PC-9 (cell line): Measurements from ENCODE around the gene TRIM21. TPM values are rescaled to one million over a fixed set of nuclear protein-coding genes. Genes with fewer than 3 reads are reported as not detected.
"Not testable (repeated sequence)": the region's sequence is repeated elsewhere in the genome, so short reads cannot be mapped to it uniquely, and the experiment has no call there.

Experiments
- BruUV-seq: library from RNA; stranded (reverse); fragments of 400-500 nt; replicated peaks from 2 replicates; lab custom pipeline; 2021; lab: Mats Ljungman, UMichigan
- CTCF ChIA-PET: fragments of 300-600 bp; sonication (Branson Sonifier 250); formaldehyde crosslinking; loops from one replicate; lab custom pipeline; 2022; ENCODE audit warnings: antibody characterized with exemption; lab: Charles Lee
- POLR2A ChIA-PET: fragments of 300-600 bp; sonication (Branson Sonifier 250); formaldehyde crosslinking; loops from one replicate; lab custom pipeline; 2022; ENCODE audit warnings: antibody characterized with exemption; ENCODE audit not compliant: unreplicated experiment; lab: Charles Lee
- DNase-seq, 2 experiments: peaks; one replicate each; pipeline versions ENCODE4 v3.0.0 to v3.0.0-alpha.2; 2015 to 2022; ENCODE audit warnings: mixed read lengths in 1 of 2
- H2AFZ ChIP-seq: fragments of 200-600 bp; sonication (generic); 2 replicates; pipeline ENCODE4 v1.8.1; 2017; ENCODE audit warnings: antibody characterized with exemption
- H3F3A ChIP-seq: fragments of 200-600 bp; sonication (generic); 2 replicates; pipeline ENCODE4 v1.8.1; 2017; ENCODE audit warnings: antibody characterized with exemption, mild to moderate bottlenecking, low read depth; ENCODE audit not compliant: insufficient read depth
- H3K27ac ChIP-seq: fragments of 200-600 bp; sonication (generic); 2 replicates; pipeline ENCODE4 v1.6.1; 2016; ENCODE audit warnings: mixed run types
- H3K27me3 ChIP-seq: fragments of 200-600 bp; sonication (generic); 2 replicates; pipeline ENCODE4 v1.6.1; 2016; ENCODE audit warnings: low read depth, mixed run types; ENCODE audit not compliant: insufficient read depth
- H3K36me3 ChIP-seq: fragments of 200-600 bp; sonication (generic); 2 replicates; pipeline ENCODE4 v1.6.1; 2016; ENCODE audit warnings: low read depth, mixed run types
- H3K4me1 ChIP-seq: fragments of 200-600 bp; sonication (generic); replicated peaks from 2 replicates; pipeline ENCODE4 v1.6.1; 2016; ENCODE audit warnings: mixed run types; ENCODE audit not compliant: insufficient read depth
- H3K4me2 ChIP-seq: fragments of 200-600 bp; sonication (generic); 2 replicates; pipeline ENCODE4 v1.6.1; 2017; ENCODE audit warnings: mixed run types
- H3K4me3 ChIP-seq: fragments of 200-600 bp; sonication (generic); 2 replicates; pipeline ENCODE4 v1.6.1; 2016; ENCODE audit warnings: mixed run types
- H3K79me2 ChIP-seq: fragments of 200-600 bp; sonication (generic); 2 replicates; pipeline ENCODE4 v1.6.1; 2017; ENCODE audit warnings: low read depth, mixed run types
- H3K9me2 ChIP-seq: fragments of 200-600 bp; sonication (generic); 2 replicates; pipeline ENCODE4 v1.8.1; 2017; ENCODE audit warnings: mild to moderate bottlenecking; ENCODE audit not compliant: insufficient read depth
- H3K9me3 ChIP-seq: fragments of 200-600 bp; sonication (generic); 2 replicates; pipeline ENCODE4 v1.8.1; 2016; ENCODE audit warnings: low read depth; ENCODE audit not compliant: insufficient read depth
- H4K20me1 ChIP-seq: fragments of 200-600 bp; sonication (generic); 2 replicates; pipeline ENCODE4 v1.8.1; 2017; ENCODE audit not compliant: insufficient read depth
- EZH2 ChIP-seq: fragments of 200-600 bp; sonication (generic); IDR thresholded peaks from 2 replicates; pipeline ENCODE4 v1.8.0; 2017; ENCODE audit warnings: antibody characterized with exemption, low read depth
- intact Hi-C: fragments of 100-400 bp; cut with micrococcal nuclease; formaldehyde crosslinking; loops from one replicate; pipeline ENCODE4 v1.10.0; 2022; ENCODE audit not compliant: unreplicated experiment
- total RNA-seq: library from RNA; stranded (reverse); gene quantifications from 2 replicates; pipeline ENCODE4 v1.2.3, GENCODE V29; 2021
- TF ChIP-seq, protein P1 (sequence below): fragments of 200-600 bp; sonication (generic); conservative IDR thresholded peaks from 2 replicates; pipeline ENCODE4 v1.6.1; 2017; ENCODE audit warnings: mixed run types, antibody characterized with exemption, mild to moderate bottlenecking, moderate library complexity

TRIM21 gene
- total RNA-seq, 1 experiment from 2014 or later: 6.5 TPM

DNA sequence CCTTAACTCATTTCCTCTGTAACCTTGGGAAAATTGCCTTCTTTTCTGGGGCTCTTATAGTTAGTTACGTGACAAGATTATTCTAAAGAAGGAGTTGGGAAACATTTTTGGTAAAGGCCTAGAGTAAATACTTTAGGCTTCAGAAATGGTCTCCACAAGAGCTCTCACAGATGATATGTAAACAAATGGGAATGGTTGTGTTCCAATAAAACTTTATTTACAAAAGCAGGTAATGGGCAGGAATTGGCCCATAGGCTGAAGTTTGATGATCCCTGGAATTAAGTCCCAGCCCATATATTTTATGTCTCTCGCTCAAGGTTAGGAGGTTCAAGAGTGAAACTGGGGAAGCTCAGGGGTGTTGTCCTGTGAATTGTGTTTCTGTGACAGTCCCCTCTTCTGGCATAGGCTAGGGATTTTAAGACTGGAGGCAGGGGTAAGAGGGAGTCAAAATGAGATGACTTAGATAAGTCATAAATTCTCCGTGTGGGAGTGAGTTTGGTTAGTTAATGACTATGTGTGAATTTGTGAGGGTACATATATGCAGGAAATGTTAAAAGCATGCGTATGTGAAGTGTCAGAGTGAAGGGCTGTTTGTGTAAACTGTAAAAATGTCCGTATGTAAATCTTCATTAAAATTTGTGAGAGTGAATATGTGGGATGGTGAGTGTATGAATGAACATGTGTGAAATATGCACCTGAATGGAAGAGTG lies 17.9 kb downstream of the TRIM21 start:
- Histone ChIP-seq H3K79me2 (no peaks in the 10 kb centered on the region), H3F3A (no peaks in the 10 kb centered on the region), H3K9me2 (no peaks in the 10 kb centered on the region), H3K4me2 (no peak overlapping the region), H3K36me3 (no peaks in the 10 kb centered on the region), H4K20me1 (no peaks in the 10 kb centered on the region), H3K4me1 (no peaks in the 10 kb centered on the region), H3K9me3 (no peaks in the 10 kb centered on the region), H3K27ac (no peak overlapping the region), H3K27me3 (peaks cover 28% of the 10 kb centered on the region), H2AFZ (no peak overlapping the region), H3K4me3 (no peak overlapping the region)
- DNase-seq: no peak
- CTCF ChIA-PET: no interaction called here
- POLR2A ChIA-PET: no interaction called here
- intact Hi-C loops: no loop called here
- no TSS peak for BruUV-seq
- TF ChIP-seq, protein P1, sequence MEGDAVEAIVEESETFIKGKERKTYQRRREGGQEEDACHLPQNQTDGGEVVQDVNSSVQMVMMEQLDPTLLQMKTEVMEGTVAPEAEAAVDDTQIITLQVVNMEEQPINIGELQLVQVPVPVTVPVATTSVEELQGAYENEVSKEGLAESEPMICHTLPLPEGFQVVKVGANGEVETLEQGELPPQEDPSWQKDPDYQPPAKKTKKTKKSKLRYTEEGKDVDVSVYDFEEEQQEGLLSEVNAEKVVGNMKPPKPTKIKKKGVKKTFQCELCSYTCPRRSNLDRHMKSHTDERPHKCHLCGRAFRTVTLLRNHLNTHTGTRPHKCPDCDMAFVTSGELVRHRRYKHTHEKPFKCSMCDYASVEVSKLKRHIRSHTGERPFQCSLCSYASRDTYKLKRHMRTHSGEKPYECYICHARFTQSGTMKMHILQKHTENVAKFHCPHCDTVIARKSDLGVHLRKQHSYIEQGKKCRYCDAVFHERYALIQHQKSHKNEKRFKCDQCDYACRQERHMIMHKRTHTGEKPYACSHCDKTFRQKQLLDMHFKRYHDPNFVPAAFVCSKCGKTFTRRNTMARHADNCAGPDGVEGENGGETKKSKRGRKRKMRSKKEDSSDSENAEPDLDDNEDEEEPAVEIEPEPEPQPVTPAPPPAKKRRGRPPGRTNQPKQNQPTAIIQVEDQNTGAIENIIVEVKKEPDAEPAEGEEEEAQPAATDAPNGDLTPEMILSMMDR: no peak
- no peak for TF ChIP-seq EZH2

DNA sequence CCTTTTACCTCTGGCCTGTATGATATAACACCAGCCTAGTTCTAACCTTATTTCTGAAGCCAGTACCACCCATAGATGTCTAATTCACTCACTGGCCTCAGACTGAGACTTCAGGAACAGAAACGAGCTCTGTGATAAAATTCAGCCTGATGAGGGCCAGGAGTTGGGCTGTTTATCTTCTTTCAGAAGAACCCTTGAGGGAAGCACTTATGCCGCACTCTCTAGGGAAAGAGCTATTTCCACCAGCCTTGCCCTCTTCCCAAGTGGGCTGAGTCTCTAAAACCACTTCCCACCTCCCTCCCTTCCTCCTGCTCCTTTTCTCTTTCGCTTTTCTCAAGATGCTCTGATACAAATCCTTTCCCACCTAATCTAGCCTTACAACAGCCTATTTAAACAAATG lies 23.3 kb downstream of the TRIM21 start:
- 0 out of 2 replicates have a peak, but pooled peaks cover 4% of the 10 kb centered on the region for H3K27me3 ChIP-seq
- no peaks in the 10 kb centered on the region for H3F3A ChIP-seq
- CTCF ChIA-PET: no interaction called here
- H3K4me1 ChIP-seq: no peaks in the 10 kb centered on the region
- no peak for TF ChIP-seq EZH2
- TF ChIP-seq, protein P1: no peak
- POLR2A ChIA-PET: no interaction called here
- DNase-seq: no peak
- no peaks in the 10 kb centered on the region for H4K20me1 ChIP-seq
- H3K27ac ChIP-seq: no peak overlapping the region
- no peak overlapping the region for H2AFZ ChIP-seq
- no peak overlapping the region for H3K4me2 ChIP-seq
- no TSS peak for BruUV-seq
- intact Hi-C loops: no loop called here
- H3K9me2 ChIP-seq: no peaks in the 10 kb centered on the region
- no peaks in the 10 kb centered on the region for H3K9me3 ChIP-seq
- no peaks in the 10 kb centered on the region for H3K36me3 ChIP-seq
- no peak overlapping the region for H3K4me3 ChIP-seq
- no peaks in the 10 kb centered on the region for H3K79me2 ChIP-seq

DNA sequence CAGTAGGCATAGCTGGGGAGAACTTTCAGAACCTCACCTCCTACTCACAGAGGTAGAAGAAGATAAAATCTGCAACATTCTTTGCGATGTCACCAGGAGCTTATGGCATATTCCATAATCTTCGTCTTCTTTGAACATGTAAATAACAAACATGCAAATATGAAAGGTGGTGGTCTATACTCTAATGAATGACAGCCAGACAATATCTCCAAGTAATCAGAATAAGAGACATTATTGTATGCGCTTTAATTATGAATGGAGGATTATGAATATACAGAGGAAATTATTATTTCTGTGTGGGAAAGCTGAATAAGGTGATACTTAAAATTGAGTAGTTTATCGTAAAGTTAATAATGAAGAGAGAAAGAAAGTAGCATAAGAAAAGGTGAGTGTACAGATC lies 25.2 kb downstream of the TRIM21 start, which contains the start of gene OR52B4:
Gene OR52B4 (minus strand): TSS at position 101 of the 400 bp plus-strand sequence. CDS start 91 bp downstream, at position 10.
- no peaks in the 10 kb centered on the region for H3K9me3 ChIP-seq
- no peak within 1 kb of the TSS for H2AFZ ChIP-seq
- no peak for DNase-seq
- no peaks in the 10 kb centered on the region for H3F3A ChIP-seq
- no peaks in the 10 kb centered on the region for H3K36me3 ChIP-seq
- H3K4me1 ChIP-seq: no peaks in the 10 kb centered on the region
- H3K4me2 ChIP-seq: no peak within 1 kb of the TSS
- H3K9me2 ChIP-seq: no peaks in the 10 kb centered on the region
- intact Hi-C loops: no loop called here
- no TSS peak for BruUV-seq
- no peaks in the 10 kb centered on the region for H3K79me2 ChIP-seq
- TF ChIP-seq EZH2: no peak
- TF ChIP-seq, protein P1: no peak
- no peaks in the 10 kb centered on the region for H3K27me3 ChIP-seq
- CTCF ChIA-PET: no interaction called here
- POLR2A ChIA-PET: no interaction called here
- no peak within 1 kb of the TSS for H3K4me3 ChIP-seq
- H4K20me1 ChIP-seq: no peaks in the 10 kb centered on the region
- H3K27ac ChIP-seq: no peak within 1 kb of the TSS

DNA sequence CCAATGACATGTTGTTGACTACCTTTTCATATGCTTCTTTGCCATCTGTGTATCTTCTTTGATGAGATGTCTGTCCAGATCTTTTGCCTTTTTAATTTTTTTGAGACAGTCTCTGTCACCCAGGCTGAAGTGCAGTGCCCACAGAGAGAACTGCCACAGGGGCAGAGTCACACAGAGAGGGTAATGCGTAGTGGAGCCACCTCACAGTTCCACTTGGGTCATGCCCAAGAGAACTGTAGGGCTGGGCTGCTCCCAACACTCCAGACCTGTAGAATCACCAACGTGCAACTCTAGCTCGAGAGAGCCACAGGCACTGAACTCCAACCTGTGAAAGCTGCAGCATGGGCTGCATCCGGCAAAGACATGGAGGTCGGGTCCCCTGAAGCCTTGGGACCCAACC lies 45.4 kb downstream of the TRIM21 start:
- H3K27me3 ChIP-seq, H3K9me2 ChIP-seq, H3K4me2 ChIP-seq, intact Hi-C loops, H3K36me3 ChIP-seq, H3K4me1 ChIP-seq, DNase-seq, H3F3A ChIP-seq, H3K4me3 ChIP-seq, H3K79me2 ChIP-seq, CTCF ChIA-PET, H3K27ac ChIP-seq, H2AFZ ChIP-seq, H4K20me1 ChIP-seq, POLR2A ChIA-PET, BruUV-seq, H3K9me3 ChIP-seq: not testable (repeated sequence)

DNA sequence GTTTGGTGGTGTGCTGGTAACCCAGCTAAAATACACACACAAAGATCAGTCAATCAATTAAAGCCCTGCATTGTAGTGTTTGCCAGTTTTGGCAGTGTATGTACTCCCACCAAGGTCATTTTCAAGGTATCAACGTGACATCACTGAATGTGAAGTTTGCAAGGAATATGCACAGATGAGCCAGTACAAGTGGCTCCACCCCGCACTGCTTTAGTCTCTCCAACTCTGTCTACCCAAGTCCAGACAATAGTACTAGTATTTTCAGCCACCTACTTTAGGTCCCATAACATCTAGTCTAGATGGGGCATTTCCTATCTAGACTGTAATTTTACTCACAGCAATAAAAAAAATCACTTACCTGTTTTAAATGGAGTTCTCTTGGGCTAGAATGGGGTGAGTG lies 48.1 kb downstream of the TRIM21 start:
- H4K20me1 ChIP-seq, CTCF ChIA-PET, H3K79me2 ChIP-seq, H3K9me2 ChIP-seq, H3K27ac ChIP-seq, H3K4me3 ChIP-seq, H3K27me3 ChIP-seq, DNase-seq, H3K4me2 ChIP-seq, H3K36me3 ChIP-seq, intact Hi-C loops, H3K9me3 ChIP-seq, H3F3A ChIP-seq, POLR2A ChIA-PET, H2AFZ ChIP-seq, BruUV-seq, H3K4me1 ChIP-seq: not testable (repeated sequence)
